Measurements from ENCODE around the gene ABHD15. TPM values are rescaled to one million over a fixed set of nuclear protein-coding genes. Genes with fewer than 3 reads are reported as not detected.

Gene ABHD15
- total and polyA plus RNA-seq, 8 donors, result 3.9 to 10.6 (median 6.5) TPM

DNA sequence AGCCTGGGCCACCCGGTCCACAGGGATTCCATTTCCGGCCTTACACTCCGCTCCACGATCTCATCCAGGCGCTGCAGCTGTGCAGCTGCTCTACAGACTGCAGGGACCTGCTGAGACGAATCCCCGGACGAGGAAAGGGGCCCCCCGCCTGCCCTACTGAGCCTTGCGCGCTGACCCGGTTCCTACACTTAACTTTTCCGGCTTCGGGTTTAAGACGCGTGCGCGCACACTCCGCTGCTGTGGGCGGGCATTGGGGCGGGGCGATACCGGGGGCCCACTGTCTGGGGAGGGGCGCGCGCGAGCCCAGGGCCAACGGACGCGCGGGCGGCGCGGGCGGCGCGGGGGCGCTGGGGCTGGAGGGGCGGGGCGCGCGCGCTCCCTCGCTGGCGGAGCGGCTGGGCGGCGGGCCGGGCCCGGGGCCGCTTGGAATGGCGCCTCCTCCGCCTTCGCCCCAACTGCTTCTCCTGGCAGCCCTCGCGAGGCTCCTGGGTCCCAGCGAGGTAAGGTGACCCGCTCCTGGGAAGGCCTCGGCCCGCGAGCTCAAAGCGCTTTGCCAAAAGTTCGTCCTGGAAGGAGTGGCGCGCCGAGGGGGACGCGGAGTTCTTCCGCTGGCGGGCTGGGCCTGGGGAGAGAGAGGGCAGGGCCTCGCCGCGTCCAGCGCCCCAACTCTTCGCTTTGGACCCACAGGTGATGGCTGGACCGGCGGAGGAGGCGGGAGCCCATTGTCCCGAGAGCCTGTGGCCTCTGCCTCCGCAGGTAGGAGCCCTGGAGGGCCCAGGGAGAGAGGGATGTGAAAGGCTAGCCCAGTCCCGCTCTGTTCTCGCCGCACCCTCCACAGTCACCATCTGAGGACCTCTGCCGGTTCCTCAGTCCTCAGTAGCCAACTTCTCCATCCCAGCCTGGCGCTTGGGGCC lies 1.8 kb upstream of the ABHD15 start, which contains the start of gene TP53I13:
Gene TP53I13, plus strand, starts transcription at position 371 of the 914 bp plus-strand sequence. Its CDS starts 58 bp downstream, at position 429.
- WGBS, 2 donors, result 1% methylated on average over 52 to 85 of the region's 85 CpGs
- TF ChIP-seq, protein P1, sequence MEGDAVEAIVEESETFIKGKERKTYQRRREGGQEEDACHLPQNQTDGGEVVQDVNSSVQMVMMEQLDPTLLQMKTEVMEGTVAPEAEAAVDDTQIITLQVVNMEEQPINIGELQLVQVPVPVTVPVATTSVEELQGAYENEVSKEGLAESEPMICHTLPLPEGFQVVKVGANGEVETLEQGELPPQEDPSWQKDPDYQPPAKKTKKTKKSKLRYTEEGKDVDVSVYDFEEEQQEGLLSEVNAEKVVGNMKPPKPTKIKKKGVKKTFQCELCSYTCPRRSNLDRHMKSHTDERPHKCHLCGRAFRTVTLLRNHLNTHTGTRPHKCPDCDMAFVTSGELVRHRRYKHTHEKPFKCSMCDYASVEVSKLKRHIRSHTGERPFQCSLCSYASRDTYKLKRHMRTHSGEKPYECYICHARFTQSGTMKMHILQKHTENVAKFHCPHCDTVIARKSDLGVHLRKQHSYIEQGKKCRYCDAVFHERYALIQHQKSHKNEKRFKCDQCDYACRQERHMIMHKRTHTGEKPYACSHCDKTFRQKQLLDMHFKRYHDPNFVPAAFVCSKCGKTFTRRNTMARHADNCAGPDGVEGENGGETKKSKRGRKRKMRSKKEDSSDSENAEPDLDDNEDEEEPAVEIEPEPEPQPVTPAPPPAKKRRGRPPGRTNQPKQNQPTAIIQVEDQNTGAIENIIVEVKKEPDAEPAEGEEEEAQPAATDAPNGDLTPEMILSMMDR (IDR thresholded peaks at IDR 0.05), result no peak
- Histone ChIP-seq H3K36me3 (no peaks in the 10 kb centered on the region), H3K9me3 (no peaks in the 10 kb centered on the region), H3K4me1 (peaks cover 6 to 23% (median 21%) of the 10 kb centered on the region in 3 donors), H3K4me3 (peak within 1 kb of the TSS; percentile 52 to 81 (median 66)), H3K27me3 (no peaks in the 10 kb centered on the region), H3K27ac (peak within 1 kb of the TSS; percentile 78 to 89 (median 85))
- FAIRE-seq (no peak), ATAC-seq (peak; percentile 68 to 74 (median 72)), DNase-seq (peak; percentile 87 to 96 (median 92))
- intact Hi-C loops (cut with DNase I), result no loop called here

DNA sequence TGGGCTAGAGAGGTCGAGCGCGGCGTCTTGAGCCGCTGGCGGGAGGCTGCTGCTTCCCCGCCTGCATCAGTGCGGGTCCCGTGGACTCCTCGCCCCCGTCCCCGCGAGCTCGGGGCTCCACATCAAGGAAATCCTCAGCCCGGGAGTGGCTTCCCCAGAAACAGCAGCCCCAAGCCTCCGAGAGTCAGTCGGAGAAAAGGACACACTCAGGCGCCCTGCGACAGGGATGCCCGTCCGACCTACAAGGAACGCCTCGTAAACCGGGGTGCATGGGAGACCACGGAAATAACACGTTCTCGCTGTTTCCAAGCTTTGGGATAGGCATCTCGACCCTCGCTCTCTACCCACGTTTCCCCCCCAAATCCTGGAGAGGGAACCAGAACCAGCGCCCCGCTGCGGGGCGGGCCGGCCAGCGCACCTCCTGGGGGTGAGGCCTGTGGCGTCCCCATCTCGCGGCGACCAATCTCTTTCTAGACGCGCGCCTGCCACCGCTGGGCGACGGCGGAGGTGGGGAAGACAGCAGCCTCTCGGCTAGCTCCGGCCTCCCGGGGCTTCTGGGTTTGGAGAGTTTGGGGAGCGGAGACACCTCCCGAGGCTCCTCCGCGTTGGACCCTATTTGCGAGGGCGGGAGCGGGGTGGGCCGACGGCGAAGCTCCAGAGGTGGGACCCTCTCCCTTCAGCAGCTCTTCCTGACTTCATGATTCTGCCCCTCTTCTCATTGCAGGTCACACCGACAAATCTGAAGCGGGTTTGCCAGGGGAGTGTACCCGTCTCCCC lies 905 bp upstream of the ABHD15 start:
- no peaks in the 10 kb centered on the region for H3K27me3 ChIP-seq
- peak; percentile 59 to 85 (median 70) for DNase-seq
- no peak for FAIRE-seq
- H3K36me3 ChIP-seq, result peaks cover 0 to under 1% (median 0%) of the 10 kb centered on the region in 3 donors
- peak overlapping the region; percentile 46 to 81 (median 62) for H3K4me3 ChIP-seq
- peaks cover 6 to 23% (median 21%) of the 10 kb centered on the region in 3 donors for H3K4me1 ChIP-seq
- peak overlapping the region; percentile 75 to 89 (median 85) for H3K27ac ChIP-seq
- WGBS, 2 donors, result 0 to 1% methylated on average over 56 to 63 of the region's 63 CpGs
- intact Hi-C loops (cut with DNase I), result no loop called here
- TF ChIP-seq, protein P1 (IDR thresholded peaks at IDR 0.05), result peak in 2 of 4 donors; percentile 9
- no peaks in the 10 kb centered on the region for H3K9me3 ChIP-seq
- ATAC-seq, result peak; percentile 33 to 52 (median 48)

DNA sequence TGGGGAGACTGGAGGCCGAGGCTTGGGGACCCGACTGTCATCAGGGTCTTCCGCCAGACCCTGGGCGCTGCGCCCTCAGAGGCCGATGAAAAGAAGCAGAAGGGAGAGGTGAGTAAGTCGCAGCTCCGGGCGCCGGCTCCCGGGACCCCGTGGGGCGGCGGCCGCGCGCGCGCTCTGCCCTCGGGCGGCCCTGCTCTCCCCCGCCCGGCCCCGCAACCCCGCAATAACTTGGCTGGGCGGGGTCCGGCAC lies 392 bp upstream of the ABHD15 start:
- intact Hi-C loops (cut with DNase I), result no loop called here

DNA sequence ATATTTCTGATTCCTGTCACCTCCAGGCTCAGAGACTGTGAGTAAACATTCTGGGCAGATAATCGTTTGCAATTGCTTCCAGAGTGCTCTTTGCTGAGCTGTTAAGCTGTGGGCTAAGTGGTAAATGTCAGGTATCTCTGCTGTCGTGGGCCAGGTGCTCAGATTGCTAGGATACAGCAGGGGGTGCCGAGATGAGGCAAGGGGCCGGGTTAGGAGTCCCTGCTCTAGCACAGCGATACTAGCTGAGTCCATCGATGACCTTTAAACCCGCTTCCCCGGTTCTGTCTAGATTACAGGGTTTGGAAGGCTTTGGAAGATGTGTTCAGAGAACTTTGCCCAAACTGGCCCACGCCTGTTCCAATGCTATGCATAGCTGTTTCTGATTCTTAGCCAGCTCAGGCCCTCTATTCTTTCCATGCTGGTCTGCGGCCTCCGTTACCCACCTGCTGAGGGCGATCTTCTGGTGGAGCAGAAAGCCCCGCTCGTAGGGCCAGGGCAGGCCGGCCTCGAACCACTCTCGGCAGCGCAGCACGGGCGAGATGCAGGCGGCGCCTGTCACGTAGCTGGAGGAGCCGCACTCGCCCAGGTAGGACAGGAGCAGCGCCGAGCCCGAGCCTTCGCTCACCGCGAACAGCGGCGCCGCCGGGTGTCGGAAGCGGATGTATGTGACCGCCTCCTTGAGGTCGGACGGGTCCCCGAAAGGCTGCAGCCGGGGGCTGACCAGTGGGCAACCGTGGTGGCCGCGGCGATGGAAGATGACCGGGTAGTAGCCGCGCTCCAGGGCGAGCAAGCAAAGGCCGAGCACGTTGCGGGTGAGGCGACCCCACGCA lies 979 bp downstream of the ABHD15 start:
- Histone ChIP-seq H3K9me3 (no peaks in the 10 kb centered on the region), H3K4me1 (peaks cover 0 to 18% (median 16%) of the 10 kb centered on the region in 3 donors), H3K27ac (peak overlapping the region; percentile 75 to 89 (median 85)), H3K36me3 (peaks cover 0 to 8% (median 5%) of the 10 kb centered on the region in 3 donors), H3K27me3 (no peaks in the 10 kb centered on the region), H3K4me3 (peak overlapping the region; percentile 38 to 81 (median 62))
- intact Hi-C loops (cut with DNase I), result no loop called here
- DNase-seq (peak in 5 of 6 donors; percentile 54 to 90 (median 63)), FAIRE-seq (no peak), ATAC-seq (peak; percentile 18 to 40 (median 32))
- 8 to 16% methylated on average over 49 to 55 of the region's 55 CpGs for WGBS, 2 donors
- TF ChIP-seq, protein P1 (IDR thresholded peaks at IDR 0.05), result no peak

More for the DNA sequence above, 392 bp upstream of the ABHD15 start:
- Histone ChIP-seq H3K27ac (peak overlapping the region; percentile 75 to 89 (median 85)), H3K27me3 (no peaks in the 10 kb centered on the region), H3K4me3 (peak overlapping the region; percentile 46 to 81 (median 62)), H3K4me1 (peaks cover 5 to 20% (median 20%) of the 10 kb centered on the region in 3 donors), H3K36me3 (peaks cover 0 to 4% (median 0%) of the 10 kb centered on the region in 3 donors), H3K9me3 (no peaks in the 10 kb centered on the region)
- FAIRE-seq, result no peak
- whole genome bisulfite sequencing, 2 donors, result 0% methylated on average over 21 to 27 of the region's 27 CpGs
- TF ChIP-seq, protein P1 (IDR thresholded peaks at IDR 0.05), result no peak
- DNase-seq, result no peak
- peak; percentile 0 to 3 (median 1) for ATAC-seq
